ENCODE measurements around the gene ABTB2.

The ABTB2 gene

GRCh38 chr11:34344768-34345539 lies 12.9 kb downstream of the ABTB2 start:
- no peak for DNase-seq (ENCODE audit: extremely low spot score, insufficient read length, low read depth)
- FAIRE-seq, result no peak

GRCh38 chr11:34344410-34344767 lies 13.4 kb downstream of the ABTB2 start:
- no peak for FAIRE-seq
- DNase-seq (ENCODE audit: extremely low spot score, insufficient read length, low read depth), result no peak

- FAIRE-seq, result no peak
- DNase-seq (ENCODE audit: extremely low spot score, insufficient read length, low read depth), result no peak
Observed at GRCh38 chr11:34343686-34344085, 14.1 kb downstream of the ABTB2 start.

GRCh38 chr11:34343153-34343552 lies 14.7 kb downstream of the ABTB2 start:
- no peak for FAIRE-seq
- DNase-seq (ENCODE audit: extremely low spot score, insufficient read length, low read depth), result no peak

- DNase-seq (ENCODE audit: extremely low spot score, insufficient read length, low read depth) (no peak), FAIRE-seq (no peak)
Observed at GRCh38 chr11:34341931-34342533, 15.8 kb downstream of the ABTB2 start.

GRCh38 chr11:34341096-34341495 lies 16.7 kb downstream of the ABTB2 start:
- FAIRE-seq (no peak), DNase-seq (ENCODE audit: extremely low spot score, insufficient read length, low read depth) (no peak)

- no peak for DNase-seq (ENCODE audit: extremely low spot score, insufficient read length, low read depth)
- FAIRE-seq, result no peak
Observed at GRCh38 chr11:34340653-34341052, 17.2 kb downstream of the ABTB2 start.

- DNase-seq (ENCODE audit: extremely low spot score, insufficient read length, low read depth) (peak; percentile 58), FAIRE-seq (peak; percentile 81)
Observed at GRCh38 chr11:34339149-34340064, 18.4 kb downstream of the ABTB2 start.

GRCh38 chr11:34337016-34337415 lies 20.8 kb downstream of the ABTB2 start:
- FAIRE-seq, result no peak
- no peak for DNase-seq (ENCODE audit: extremely low spot score, insufficient read length, low read depth)

- FAIRE-seq (no peak), DNase-seq (ENCODE audit: extremely low spot score, insufficient read length, low read depth) (no peak)
Observed at GRCh38 chr11:34335801-34336200, 22.0 kb downstream of the ABTB2 start.

- FAIRE-seq, result no peak
- DNase-seq (ENCODE audit: extremely low spot score, insufficient read length, low read depth), result no peak
Observed at GRCh38 chr11:34335331-34335730, 22.5 kb downstream of the ABTB2 start.

- no peak for DNase-seq (ENCODE audit: extremely low spot score, insufficient read length, low read depth)
- no peak for FAIRE-seq
Observed at GRCh38 chr11:34333787-34334186, 24.0 kb downstream of the ABTB2 start.

GRCh38 chr11:34332524-34332923 lies 25.3 kb downstream of the ABTB2 start:
- DNase-seq (ENCODE audit: extremely low spot score, insufficient read length, low read depth) (no peak), FAIRE-seq (no peak)

GRCh38 chr11:34331736-34332135 lies 26.1 kb downstream of the ABTB2 start:
- DNase-seq (ENCODE audit: extremely low spot score, insufficient read length, low read depth) (no peak), FAIRE-seq (no peak)

GRCh38 chr11:34331329-34331728 lies 26.5 kb downstream of the ABTB2 start:
- FAIRE-seq (no peak), DNase-seq (ENCODE audit: extremely low spot score, insufficient read length, low read depth) (no peak)

- FAIRE-seq (no peak), DNase-seq (ENCODE audit: extremely low spot score, insufficient read length, low read depth) (no peak)
Observed at GRCh38 chr11:34330653-34331052, 27.2 kb downstream of the ABTB2 start.

- no peak for FAIRE-seq
- DNase-seq (ENCODE audit: extremely low spot score, insufficient read length, low read depth), result no peak
Observed at GRCh38 chr11:34329876-34330275, 27.9 kb downstream of the ABTB2 start.

GRCh38 chr11:34328632-34328910 lies 29.2 kb downstream of the ABTB2 start:
- no peak for DNase-seq (ENCODE audit: extremely low spot score, insufficient read length, low read depth)
- no peak for FAIRE-seq

GRCh38 chr11:34327804-34328631 lies 29.8 kb downstream of the ABTB2 start:
- no peak for FAIRE-seq
- no peak for DNase-seq (ENCODE audit: extremely low spot score, insufficient read length, low read depth)

- DNase-seq (ENCODE audit: extremely low spot score, insufficient read length, low read depth) (no peak), FAIRE-seq (no peak)
Observed at GRCh38 chr11:34324466-34324865, 33.3 kb downstream of the ABTB2 start.
